NCI-H187 (cell line): ENCODE data around the gene CHKB.
"Not testable (repeated sequence)": the region's sequence is repeated elsewhere in the genome, so short reads cannot be mapped to it uniquely, and the experiment has no call there.

Source experiments
- DNase-seq, 2 experiments: peaks; one replicate each; lab custom pipeline; 2025; lab: John Stamatoyannopoulos, UW

The CHKB gene

GRCh38 chr22:50547263-50547985 is 35.2 kb downstream of the CHKB start:
- no peak for DNase-seq

GRCh38 chr22:50546326-50547262 is 36.1 kb downstream of the CHKB start:
- DNase-seq = no peak

DNA sequence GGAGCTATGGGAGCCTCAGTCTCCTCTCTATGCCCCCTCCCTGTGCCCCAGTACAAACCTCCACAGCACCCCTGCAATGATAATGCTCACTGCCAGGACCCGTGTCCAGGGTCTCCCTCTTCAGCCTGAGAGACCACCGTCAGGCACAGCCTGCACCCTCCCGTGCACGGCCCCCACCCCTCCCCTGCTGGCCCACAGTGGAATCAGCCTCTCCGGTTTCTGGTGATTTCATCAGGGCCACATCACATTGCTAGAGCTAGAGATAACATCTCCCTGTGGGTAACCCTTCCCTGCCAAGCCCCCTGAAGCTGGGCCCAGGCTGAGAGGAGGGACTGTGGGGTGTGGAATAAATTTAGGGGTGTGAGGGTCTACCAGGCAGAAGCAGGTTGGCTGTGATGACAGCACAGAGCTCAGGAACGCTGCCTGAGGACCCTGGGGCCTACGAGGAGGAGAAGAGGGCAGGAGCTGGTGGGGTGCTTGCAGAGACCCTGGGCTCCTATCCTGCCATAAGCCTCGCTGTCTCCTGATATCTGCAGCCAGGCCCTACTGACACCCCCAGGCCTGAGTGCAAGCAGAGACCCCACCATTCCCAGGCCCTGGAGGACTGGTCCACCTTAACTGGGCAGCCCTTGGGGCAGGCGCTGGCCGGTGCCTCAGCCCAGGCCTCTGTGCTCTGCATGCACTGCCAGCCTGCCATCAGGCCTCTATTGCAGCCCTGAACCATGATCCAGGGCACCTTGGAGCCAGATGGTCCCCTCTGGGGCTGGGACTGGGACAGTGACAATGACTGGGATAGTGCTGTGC is 36.9 kb downstream of the CHKB start, which contains the start of gene KLHDC7B:
TSS of gene KLHDC7B (plus strand) at position 378 of the 804 bp plus-strand sequence. CDS start at position 723, 345 bp downstream.
- DNase-seq = no peak

DNA sequence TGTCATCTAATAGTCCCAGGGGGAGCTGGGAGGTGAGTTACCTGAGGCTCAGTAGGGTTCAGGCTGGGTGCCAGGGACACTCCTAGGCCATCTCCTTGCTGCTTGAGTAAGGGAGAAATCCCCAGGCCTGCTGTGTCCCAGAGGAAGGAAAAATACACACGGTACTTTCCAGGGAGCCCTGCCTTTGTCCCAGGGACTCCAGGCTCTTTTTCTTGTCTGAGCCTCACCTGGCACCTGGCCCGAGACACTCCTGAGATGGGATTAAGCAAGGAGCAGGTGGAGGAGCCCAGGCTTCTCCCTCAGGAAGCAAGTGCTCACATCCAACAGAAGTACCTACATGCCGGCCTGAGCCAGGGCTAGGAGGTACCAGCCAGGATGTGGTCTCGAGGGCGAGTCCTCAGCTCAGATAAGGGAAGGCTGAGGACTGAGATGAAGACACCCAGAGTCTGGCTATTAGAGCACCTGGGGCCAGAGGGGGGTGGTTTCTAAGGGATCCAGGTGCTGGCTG is 37.8 kb downstream of the CHKB start:
- DNase-seq = no peak

DNA sequence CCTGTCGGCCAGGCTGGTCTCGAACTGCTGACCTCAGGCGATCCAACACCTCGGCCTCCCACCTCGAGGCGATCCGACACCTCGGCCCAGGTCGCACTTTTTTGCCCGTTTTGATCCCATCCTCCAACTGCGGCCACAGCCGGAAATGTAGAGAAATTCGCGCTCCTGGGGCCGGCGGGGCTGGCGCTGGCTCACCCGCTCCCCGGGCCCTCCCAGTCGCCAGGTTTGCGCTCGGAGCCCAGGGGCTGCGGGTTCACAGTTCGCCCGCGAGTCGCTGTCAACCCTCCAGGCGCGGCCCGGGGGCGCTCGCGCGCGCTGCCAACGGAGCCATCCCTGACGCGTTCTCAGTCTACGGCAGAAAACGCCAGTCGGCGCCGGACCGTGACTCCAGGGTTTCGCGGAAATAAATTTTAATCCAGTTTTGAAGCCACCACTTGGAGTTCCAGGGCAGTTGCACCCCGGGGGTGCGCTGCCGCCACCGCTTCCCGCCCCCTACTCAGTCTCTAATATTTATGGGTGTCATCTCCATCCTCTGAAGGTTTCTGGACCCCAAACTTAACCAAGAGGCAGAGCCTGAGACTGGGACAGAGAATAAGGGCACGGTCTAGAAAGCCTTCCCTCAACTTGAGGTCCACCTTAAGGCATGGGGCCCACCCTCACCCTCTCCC is 38.4 kb downstream of the CHKB start:
- DNase-seq = no peak

DNA sequence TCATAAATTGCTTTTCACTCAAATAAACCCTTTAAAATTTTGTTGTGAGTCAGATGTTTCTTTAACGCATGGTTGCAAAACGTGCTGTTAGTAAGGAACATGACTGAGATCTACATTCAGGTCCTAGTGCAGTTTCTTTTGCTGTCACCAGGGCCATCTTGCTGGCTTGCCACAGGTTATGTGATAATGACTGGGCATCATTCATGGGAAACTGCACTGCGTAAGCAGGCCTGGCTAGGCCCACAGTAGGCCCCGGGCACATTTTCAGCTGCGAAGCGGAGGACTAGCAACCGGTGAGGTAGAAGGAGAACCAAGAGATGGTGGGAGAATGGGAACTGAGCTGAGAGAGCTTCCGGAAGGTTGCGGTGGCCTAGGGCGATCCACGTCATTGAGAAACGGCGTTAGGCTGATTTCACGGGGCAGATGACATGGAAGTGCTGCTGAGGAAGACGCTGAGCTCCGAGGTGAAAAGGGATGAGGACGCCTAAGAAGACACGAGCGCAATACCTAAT is 40.2 kb downstream of the CHKB start:
- DNase-seq = no peak

DNA sequence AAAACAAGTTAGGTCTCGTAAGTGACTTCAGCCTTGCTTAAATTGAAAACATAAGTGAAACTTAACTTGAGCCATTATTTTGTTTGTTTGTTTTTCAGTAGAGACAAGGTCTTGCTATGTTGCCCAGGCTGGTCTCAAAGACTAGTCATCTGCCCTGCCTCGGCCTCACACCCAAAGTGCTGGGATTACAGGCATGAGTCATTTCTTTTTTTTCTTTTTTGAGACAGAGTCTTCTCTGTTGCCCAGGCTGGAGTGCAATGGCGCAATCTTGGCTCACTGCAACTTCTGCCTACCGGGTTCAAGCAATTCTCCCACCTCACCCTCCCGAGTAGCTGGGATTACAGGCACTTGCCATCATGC is 41.0 kb downstream of the CHKB start:
- not testable (repeated sequence) for DNase-seq

DNA sequence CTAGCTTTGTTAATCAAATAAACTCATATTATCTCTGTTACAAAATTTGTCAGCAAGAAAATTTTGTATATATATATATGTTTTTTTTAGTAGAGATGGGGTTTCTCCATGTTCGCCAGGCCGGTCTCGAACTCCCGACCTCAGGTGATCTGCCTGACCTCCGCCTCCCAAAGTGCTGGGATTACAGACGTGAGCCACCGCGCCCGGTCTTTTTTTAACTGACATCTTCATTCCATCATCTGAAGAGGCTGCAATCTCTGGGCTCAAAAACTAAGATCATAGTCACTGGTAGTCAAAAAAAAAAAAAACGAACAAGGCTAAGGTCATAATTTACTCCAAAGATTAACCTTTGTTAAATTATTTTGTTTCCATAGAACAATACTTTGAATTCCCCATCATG is 42.3 kb downstream of the CHKB start:
- DNase-seq = no peak

- no peak for DNase-seq
Measured at GRCh38 chr22:50537765-50538164, 44.9 kb downstream of the CHKB start.

DNA sequence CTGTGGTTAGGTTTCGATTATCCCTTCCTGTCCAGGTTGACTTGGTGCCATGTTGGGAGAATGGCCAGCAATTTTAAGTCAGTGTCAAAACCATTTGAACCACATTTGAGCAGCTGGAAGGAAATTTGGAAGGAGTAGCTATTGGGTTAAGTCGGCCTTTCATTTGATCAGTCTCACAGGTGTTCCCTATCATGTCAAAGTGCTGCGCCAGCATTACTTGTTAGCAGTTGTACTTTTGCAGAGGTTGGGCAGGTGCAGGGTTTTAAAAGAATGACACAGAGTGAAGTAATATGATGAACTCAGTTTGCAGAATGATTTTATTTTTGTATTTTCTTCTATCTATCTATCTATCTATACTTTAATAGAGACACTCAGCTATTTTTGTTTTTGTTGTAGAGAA is 46.4 kb downstream of the CHKB start:
- no peak for DNase-seq

DNA sequence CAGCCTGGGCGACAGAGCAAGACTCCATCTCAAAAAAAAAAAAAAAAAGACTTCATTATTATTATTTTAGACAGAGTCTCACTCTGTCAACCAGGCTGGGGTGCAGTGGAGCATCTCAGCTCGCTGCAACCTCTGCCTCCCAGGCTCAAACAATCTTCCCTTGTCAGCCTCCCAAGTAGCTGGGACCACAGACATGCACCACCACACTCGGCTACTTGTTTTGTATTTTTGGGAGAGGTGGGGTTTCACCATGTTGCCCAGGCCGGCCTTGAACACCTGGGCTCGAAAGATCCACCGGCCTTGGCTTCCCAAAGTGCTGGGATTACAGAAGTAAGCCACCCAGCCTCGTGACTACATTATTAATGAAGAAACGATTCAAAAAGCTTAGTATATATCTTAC is 47.5 kb downstream of the CHKB start:
- no peak for DNase-seq

DNA sequence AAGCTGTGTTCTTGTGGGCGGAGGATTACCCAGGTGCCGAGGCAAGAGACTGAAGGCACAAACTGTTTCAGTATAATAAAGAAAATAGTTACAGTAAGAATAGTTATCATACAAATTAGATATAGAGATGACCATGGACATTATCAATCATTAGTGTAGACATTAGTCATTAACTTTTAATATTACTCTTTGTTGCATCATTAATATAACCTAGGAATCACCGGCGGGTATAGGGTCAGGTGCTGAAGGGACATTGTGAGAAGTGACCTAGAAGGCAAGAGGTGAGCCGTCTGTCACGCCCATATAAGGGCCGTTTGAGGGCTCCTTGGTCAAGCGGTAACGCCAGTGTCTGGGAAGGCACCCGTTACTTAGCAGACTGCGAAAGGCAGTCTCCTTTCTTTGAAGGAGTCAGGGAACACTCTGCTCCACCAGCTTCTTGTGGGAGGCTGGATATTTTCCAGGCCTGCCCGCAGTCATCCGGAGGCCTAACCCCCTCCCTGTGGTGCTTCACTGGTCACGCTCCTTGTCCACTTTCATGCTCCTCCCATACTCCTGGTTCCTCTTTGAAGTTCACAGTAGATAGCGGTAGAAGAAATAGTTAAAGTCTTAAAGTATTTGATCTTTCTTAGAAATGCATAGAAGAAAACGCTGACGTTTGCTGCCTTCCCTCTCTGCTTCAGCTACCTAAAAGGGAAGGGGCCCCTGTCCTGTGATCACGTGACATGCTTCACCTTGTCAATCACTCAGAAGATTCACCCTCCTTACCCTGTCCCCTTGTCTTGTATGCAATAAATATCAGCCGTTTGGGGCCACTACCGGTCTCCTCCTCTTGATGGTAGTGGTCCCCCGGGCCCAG is 48.6 kb downstream of the CHKB start:
- not testable (repeated sequence) for DNase-seq

DNA sequence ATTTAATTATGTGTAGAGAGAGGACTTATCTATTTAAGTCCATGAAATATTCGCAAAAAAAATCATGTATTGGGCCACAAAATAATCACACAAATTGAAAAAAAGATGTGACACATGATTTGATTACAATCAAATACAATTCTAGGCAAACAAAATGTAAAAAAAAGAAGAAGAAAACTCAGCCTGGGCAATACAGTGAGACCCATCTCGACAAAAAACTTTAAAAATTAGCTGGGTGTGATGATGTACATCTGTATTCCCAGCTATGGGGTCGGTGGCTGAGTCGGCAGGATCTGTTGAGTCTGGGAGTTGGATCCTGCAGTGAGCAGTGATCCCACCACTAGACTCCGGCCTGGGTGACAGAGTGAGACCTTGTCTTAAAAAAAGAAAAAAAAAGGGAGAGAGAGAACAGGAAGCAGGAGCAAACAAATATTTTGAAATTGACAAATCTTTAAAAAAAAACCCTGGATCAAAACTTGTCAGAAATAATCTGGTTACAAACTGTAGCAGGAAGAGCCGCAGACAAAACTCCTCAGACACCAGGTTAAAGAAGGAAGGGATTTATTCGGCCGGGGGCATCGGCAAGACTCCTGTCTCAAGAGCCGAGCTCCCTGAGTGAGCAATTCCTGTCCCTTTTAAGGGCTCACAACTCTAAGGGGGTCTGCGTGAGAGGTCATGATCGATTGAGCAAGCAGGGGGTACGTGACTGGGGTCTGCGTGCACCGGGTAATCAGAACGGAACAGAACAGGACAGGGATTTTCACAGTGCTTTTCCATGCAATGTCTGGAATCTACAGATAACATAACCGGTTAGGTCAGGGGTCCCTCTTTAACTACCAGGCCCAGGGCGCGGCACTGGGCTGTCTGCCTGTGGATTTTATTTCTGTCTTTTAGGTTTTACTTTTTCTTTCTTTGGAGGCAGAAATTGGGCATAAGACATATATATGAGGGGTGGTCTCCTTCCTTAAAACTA is 49.5 kb downstream of the CHKB start:
- no peak for DNase-seq

DNA sequence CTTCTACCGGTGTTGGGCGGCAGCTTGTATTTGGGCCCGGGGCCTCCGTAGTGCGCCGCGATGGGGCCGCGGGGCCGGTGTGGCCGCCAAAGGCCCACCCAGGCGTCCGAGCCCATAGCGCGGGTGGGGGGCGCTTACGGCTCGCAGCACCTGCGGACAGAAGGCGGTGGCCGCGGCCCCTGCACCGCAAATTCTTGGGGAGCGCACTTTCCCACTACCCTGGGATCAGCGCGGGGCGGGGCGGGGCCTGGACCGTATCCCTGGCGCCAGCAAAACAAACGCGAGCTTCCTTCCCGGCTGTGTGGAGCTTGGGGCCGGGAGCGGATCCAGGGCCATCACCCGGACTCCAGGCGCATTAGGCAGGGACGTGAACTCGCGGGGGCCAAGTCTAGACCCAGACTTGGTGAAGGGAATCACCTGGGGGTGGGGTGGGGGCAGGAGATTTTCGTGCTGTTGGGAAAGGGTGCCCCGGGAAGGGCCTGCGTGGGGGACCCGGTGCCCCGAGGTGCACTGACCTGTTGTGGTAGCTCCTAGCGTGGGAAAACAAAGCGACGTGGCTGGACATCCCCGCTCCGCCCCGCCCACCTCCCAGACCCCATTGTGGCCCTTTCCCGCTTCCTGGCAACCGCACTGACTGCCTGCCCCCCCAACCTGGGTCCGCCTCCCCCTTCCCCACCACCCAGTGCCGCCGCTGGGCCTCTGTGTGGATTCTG is 50.5 kb downstream of the CHKB start:
- DNase-seq = no peak

DNA sequence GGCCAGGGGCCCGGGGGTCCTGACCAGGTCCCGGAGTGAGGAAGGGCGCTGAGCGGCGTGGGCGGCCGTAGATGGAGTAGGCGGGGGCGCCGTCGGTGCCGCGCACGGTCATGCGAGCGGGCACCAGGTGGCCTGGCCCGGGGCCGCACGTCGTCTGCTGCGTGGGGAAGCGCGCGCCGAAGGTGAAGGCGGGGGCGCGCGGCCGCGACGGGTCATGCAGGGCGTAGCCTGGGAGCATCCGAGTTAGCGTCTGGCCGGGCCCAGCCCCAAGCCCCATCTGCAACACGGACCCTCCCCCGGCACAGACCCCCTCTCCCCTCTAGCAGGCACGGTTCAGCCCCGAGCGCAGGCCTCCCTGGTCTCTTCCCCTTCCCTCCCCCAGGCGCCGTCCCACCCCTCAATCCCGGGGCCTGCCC is 51.1 kb downstream of the CHKB start:
- DNase-seq = no peak

DNA sequence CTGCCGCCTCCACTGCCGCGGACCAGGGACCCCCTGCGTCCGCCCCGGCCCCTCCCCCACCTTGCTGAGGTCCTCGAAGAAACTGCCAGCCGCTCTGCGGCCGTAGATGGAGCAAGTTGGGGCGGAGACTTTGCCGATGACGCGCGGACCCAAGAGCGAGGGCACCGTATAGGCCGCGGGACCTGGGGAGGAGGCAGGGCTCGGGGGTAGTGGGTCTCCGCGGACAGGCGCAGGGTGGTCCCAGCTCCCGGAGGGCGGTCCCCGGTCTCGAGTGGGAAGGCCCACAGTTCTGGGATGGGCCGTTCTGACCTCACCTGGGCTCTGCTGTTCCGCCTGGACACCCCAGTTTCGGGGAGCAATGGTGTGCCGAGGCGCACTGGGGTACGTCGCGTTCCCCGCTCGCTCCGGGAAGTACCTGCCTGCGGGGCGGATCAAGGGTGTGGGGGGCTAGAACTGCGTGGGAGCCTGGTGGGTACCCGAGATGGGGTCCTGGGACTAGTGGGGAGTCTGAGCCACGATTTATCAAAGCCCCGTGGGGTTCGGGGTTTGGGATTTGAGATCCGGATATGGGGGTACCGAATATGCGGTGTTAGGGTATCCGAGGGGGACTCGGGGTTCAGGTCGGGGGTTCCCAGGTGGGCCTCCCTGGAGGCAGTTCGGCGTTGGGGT is 51.6 kb downstream of the CHKB start:
- DNase-seq = no peak

GRCh38 chr22:50530580-50530876 is 52.1 kb downstream of the CHKB start:
- DNase-seq = no peak

DNA sequence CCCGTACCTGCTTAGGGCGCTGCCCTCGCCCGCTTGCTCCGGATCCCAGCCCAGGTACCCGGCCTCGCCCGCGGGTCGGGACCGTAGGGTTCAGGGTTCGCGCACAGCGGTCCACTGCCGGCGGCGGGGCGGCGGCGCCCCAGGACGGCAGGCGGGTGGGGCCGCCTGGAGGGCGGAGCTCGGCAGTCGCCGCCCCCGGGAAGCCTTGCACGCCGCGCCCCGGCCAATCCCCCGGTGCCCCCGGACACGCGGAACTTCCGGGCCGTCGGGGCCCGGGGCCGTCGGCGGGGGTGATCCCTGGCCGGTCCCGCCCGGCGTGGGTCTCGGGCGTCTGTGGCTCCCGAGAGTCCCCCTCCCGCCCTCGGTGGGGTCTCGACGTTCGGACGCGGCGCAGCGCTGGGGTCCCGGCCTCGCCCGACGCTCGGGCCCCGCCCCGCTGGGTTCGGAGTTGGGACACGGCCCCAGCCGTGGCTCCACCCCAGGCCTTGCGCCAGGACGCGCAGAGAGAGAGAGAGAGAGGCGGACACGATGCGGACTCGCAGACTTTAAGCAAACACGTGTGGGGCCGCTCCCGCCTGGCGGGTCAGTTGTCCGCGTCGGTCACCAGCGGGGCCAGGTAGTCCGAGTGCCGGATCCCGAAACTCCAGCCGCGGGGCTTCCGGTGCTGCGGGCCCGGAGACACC is 52.6 kb downstream of the CHKB start, which contains the start of gene TYMP:
TSS of gene TYMP (minus strand) at position 116 of the 683 bp plus-strand sequence. CDS start 303 bp downstream, outside the sequence.
- DNase-seq = no peak
